GM06990 (cell line): ENCODE measurements around the gene DYNLL1.
A peak's percentile ranks its signal among the peaks of the same experiment; 100 is the strongest.

Experiments used
- DNase-seq: peaks from one replicate; pipeline ENCODE4 v3.0.0-alpha.2; 2011; ENCODE audit not compliant: insufficient read length; ENCODE audit errors: extremely low read depth
- H3K27me3 ChIP-seq: replicated peaks from 2 replicates; pipeline ENCODE4 v1.6.0; 2011; ENCODE audit warnings: low read length; ENCODE audit not compliant: control insufficient read depth, insufficient read depth
- H3K36me3 ChIP-seq: 2 replicates; pipeline ENCODE4 v1.5.1; 2011; ENCODE audit warnings: low read length; ENCODE audit not compliant: control insufficient read depth, insufficient read depth
- H3K4me3 ChIP-seq: replicated peaks from 2 replicates; pipeline ENCODE4 v1.5.1; 2011; ENCODE audit warnings: low read depth, mild to moderate bottlenecking, control low read depth, low read length
- TF ChIP-seq, protein P1 (sequence below): IDR thresholded peaks from 2 replicates; pipeline ENCODE4 v1.5.1; 2011; ENCODE audit warnings: low read length, control low read depth, mild to moderate bottlenecking, inconsistent platforms; ENCODE audit not compliant: insufficient read depth, poor library complexity, severe bottlenecking

DYNLL1 gene

DNA sequence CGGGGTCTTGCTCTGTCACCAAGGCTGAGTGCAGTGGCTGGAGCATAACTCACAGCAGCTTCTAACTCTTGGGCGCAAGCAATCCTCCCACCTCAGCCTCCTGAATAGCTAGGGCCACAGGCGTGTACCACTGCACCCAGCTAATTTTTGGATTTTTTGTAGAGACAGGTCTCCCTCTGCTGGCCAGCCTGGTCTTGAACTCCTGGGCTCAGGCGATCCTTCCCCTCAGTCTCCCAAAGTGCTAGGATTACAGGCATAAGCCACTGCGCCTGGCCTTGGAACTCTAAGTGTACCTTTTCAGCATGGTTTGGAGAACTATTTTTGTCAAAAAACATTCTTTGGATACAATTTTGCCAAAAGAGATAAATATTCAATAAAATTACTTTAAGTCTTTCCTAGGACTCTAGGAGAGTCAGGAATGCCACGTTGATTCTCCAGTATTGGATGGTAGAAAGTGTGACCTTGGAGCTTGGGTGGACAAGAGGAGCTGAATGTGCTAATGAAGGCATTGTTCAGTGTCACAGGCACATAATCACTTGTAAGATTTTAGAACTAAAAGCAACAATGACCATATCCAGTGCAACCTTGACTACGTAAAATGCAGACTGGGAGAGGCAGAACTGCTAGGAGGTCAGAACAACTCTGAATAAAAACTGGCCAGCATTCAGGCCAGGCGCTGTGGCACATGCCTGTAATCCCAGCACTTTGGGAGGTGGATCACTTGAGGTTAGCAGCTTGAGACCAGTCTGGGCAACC is 29.2 kb upstream of the DYNLL1 start:
- Histone ChIP-seq H3K36me3 (peaks cover 19% of the 10 kb centered on the region), H3K27me3 (no peaks in the 10 kb centered on the region), H3K4me3 (no peak overlapping the region)
- TF ChIP-seq, protein P1, sequence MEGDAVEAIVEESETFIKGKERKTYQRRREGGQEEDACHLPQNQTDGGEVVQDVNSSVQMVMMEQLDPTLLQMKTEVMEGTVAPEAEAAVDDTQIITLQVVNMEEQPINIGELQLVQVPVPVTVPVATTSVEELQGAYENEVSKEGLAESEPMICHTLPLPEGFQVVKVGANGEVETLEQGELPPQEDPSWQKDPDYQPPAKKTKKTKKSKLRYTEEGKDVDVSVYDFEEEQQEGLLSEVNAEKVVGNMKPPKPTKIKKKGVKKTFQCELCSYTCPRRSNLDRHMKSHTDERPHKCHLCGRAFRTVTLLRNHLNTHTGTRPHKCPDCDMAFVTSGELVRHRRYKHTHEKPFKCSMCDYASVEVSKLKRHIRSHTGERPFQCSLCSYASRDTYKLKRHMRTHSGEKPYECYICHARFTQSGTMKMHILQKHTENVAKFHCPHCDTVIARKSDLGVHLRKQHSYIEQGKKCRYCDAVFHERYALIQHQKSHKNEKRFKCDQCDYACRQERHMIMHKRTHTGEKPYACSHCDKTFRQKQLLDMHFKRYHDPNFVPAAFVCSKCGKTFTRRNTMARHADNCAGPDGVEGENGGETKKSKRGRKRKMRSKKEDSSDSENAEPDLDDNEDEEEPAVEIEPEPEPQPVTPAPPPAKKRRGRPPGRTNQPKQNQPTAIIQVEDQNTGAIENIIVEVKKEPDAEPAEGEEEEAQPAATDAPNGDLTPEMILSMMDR = peak; percentile 69
- no peak for DNase-seq

DNA sequence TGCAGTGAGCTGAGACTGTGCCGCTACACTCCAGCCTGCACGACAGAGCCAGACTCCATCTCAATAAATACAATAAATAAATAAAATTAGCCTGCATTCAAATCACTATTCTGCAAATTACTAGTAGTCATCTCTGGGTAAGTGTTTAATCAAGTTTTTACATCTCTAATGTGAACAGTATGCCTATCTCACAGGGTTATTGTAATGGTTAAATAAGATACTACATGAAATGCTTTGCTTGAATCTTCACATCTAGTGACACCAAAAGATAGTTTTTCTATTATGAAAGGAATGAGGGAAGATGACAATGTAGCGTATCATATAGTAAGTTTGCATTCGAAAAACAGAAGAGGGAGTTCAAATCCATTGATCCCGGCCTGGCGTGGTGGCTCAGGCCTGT is 28.5 kb upstream of the DYNLL1 start:
- Histone ChIP-seq H3K36me3 (peaks cover 19% of the 10 kb centered on the region), H3K4me3 (no peak overlapping the region)

DNA sequence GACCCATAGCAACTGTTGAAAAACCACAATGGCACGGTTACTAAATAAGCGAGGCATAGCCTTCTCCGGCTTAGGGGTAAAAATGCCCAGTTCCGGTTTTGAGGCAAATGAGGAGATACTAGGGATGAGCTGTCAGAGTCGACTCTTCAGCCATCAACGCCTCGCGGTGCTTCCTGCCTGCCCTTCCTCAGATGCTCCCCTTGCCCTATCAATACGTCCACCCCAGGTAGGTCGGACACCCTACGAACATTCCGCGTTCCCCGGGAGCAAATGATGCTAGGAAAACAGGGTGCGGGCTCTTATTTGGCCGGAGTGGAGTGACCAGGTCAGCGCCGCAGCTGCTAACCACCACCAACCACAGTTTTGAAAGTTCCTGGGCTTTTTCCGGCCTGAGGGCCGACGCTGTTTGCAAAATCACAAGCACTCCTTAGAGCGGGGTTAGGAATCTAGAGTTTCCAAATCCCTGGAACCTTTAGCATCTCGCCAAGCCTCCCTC is 27.5 kb upstream of the DYNLL1 start:
- H3K36me3 ChIP-seq = peaks cover 16% of the 10 kb centered on the region
- DNase-seq = peak; percentile 47
- TF ChIP-seq, protein P1 = no peak
- H3K4me3 ChIP-seq = peak overlapping the region; percentile 82
- H3K27me3 ChIP-seq = no peaks in the 10 kb centered on the region

More for the DNA sequence above, 28.5 kb upstream of the DYNLL1 start:
- no peak for DNase-seq
- TF ChIP-seq, protein P1 = no peak
- H3K27me3 ChIP-seq = no peaks in the 10 kb centered on the region

DNA sequence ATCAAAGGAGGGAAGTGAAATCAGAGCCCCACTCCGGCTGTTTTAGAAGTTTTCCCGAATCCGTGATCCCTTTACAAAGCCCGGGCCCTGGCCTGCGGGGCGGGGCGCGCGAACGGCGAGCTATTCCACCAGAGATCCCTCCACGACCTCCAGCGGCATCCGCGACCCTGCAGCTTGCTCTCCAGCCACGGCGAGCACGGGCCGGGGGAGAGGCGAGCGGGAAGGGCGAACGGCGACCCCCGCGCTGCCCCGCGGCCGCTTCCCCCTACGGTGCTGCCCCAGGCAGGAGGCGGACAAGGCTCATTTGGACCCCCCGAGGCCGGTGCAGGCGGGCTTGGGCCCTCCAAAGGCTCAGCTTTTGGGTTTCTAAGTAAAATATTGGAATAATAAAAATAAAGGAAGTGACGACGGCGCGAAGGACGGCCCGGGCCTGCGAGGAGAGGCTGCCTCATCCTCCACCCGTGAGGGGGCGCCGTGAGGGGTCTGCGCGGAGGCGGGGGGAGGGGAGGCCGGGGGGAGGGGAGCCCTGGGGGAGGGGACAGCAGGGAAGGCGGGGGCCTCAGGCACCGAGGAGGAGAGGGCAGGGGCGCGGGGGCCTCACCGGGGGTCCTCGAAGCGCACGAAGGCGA is 27.0 kb upstream of the DYNLL1 start:
- no peak for DNase-seq
- H3K27me3 ChIP-seq = no peaks in the 10 kb centered on the region
- TF ChIP-seq, protein P1 = peak; percentile 34
- H3K4me3 ChIP-seq = peak overlapping the region; percentile 82
- H3K36me3 ChIP-seq = peaks cover 13% of the 10 kb centered on the region

DNA sequence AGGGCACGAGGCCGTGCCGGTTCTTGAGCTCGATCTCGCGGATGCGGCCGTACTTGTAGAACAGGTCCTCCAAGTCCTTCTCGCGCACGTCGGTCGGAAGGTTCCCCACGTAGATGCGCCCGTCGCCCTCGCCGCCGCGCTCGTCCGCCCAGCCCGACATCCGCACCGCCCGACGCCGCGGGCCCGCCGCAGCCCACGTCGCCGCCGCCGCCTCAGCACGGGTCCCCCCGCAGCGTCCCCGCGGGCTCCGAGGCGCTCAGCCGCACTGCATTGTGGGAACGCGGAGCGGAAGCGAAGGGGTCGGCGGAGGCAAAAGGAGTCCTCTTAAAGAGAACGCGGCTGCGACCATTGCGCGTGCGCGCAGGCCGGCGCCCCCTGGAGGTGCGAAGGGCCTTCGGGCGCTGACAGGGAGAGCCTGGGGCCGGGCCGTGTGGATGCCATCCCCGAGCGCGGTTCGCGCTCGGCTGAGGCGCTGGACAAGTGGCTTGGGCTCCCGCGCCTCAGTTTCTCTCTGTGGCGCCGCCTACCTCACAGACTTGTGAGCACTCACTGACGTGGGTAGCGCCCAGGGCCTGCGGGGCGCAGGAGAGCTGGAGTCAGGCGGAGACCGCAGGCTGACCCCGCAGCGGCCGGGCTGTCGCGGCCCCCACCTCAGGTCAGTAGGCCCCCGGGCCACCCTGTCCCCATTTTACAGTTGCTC is 26.3 kb upstream of the DYNLL1 start, which contains the start of gene SRSF9:
Gene SRSF9, minus strand, starts transcription at position 299 of the 700 bp plus-strand sequence. Its CDS starts 139 bp downstream, at position 160.
- Histone ChIP-seq H3K4me3 (peak within 1 kb of the TSS; percentile 82), H3K36me3 (peaks cover 11% of the 10 kb centered on the region), H3K27me3 (no peaks in the 10 kb centered on the region)
- peak; percentile 99 for DNase-seq
- TF ChIP-seq, protein P1 = peak; percentile 94
